GM18907 (cell line): ENCODE measurements around the gene ANKRD44.

ENCODE experiments used
- ATAC-seq: cut with Tn5 transposase; IDR thresholded peaks from one replicate; pipeline ENCODE4 v1.9.1; 2021; ENCODE audit warnings: mild to moderate bottlenecking, moderate library complexity; ENCODE audit not compliant: unreplicated experiment

ANKRD44 gene

DNA sequence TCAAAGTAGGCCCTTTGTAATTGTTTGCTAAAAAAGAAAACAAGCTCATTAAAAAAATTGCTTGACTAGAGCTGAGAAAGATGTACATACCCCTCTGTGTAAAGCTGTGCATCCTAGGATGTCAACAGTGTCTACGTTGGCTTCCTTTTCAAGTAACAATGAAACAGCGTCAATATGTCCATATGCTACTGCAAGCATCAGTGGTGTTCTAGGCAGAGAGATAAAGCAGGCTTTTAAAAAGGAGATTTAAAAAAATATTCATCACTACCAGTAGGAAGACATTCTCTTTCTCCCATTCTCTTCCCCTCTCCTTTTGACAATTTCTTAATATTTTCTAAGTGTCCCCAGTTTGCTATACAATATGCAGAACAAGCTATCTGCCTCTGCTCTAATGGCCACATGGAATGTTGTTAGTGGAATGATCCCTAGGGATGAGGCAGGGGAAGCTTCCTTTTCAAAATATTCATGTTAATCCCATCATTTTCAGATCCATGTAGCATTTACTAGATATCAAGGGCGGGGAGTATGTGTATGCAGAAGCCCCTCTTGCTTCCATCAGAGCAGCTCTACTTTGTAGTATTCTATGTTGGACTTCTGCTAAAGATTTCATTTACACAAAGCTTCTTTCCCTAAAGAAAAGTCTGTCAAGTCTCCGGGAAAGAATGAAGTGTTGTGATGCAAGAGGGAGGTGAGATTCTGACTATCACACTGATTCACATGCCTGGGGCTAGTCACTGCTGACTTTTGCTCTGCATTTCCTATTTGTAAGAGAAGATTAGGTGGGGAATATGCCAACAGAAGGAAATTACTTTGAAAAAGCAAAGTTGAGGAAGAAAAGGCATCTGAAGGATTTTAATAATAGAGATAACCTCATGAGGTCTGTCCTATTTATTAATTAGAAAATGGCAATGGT, 302.6 kb downstream of the ANKRD44 start:
- no peak for ATAC-seq

DNA sequence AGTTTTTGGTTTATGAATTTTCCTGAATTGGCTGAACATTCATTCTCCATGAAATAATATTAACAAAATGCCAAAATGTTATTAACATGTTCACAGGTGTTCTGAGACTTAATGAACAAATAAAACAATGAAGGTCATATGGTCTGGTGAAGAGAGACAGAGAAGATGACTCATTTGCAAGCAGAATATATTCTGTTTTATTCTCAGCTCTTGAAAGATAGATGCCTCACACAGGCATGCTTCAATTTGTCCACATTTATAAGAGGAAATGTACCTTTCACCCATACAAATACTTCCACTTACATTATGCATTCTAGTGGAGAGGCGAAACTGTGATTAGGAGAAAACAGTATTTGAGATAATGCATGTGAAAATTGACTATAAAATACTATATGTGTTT, 308.7 kb downstream of the ANKRD44 start:
- ATAC-seq, result no peak

DNA sequence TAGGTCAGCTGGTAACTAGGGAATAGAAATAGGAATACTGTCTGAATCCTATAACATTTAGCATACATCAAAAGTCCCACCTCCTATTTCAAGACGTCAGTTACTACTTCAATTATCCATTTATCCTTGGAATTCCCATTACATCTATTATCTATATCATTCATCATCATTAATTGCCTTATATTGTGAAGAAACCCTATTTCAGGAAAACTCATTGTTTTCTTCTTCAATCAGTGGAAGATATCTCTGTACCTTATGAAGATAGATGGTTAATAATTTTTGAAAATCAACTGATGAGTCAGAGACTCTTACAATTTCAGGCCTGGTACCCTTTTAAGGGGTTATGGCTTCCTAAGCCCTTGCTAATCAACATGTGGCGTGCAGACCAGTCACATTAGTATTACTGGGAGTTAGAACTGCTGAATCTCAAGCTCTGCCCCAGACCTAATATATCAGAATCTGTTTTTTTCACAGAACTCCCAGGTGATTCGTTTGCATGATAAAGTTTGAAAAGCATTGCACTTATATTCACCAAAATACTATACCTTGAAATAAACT, 314.7 kb downstream of the ANKRD44 start:
- no peak for ATAC-seq

DNA sequence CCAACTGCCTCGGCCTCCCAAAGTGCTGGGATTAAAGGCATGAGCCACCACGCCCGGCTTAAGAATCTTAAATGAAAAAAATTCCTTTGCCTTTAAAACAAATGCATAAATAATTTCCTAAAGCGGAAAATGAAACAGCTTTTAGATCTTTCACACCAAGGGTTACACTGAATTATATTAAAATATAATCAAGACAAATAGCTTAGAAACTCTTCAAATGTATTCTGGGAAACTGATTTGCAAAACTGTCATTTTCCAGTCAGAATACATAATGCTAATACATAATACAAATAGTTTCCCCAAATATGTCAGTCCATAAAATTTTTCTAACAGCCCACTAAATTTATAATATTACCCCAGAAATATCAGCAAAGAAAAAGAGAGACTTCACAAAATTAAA, 315.8 kb downstream of the ANKRD44 start:
- no peak for ATAC-seq

DNA sequence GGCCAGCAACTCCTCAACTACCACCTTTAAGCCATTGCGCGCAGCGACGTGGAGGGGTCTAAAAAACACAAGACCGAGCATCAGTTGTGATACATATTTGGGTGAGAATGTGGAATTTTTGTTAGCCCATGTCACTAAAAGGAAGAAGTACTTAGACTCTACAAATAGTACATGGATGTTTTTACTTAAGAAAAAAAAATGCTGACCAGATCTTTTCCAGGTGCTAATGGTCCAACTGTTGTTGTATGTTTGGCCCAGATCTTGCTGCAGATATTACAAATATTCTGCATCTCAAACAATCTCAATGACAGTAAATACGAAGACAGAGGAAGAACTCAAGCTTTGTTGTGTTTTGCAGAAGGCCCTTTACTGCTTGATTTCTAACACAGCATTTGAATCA, 317.0 kb downstream of the ANKRD44 start:
- no peak for ATAC-seq

GRCh38 chr2:196992466-196992865, 318.1 kb downstream of the ANKRD44 start:
- no peak for ATAC-seq

DNA sequence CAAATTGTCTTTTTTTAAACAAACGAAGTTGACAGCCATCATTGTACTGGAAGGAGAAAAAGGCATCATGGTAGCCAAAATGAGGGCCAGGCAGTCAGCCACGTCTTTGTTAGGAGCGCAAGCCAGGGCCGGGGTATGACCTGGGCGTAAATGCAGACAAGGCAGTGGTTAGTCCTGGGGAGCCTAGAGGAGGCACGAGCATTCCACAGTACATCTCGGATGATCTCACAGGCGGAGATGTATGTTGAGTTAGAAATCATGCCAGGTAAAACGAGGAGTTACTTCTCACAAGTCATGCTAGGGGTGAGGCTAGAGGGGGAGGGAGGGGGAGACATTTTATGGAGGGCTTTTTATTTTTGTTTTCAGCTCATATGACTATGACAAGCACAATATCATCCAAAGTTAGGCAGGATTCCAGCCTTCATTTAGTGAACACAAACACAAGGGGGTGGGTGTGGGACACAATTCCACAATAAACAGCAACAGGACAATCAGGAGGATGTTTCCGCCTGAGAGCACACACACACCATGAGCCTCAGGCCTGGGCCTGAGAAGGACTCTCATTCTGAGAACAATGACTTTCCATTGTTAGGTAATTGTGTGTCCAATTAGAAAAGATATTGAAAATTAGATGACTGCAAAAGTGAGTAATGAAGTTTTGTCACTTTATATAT, 319.7 kb downstream of the ANKRD44 start:
- no peak for ATAC-seq

- ATAC-seq, result no peak
Observed at GRCh38 chr2:196990092-196990491, 320.5 kb downstream of the ANKRD44 start.

DNA sequence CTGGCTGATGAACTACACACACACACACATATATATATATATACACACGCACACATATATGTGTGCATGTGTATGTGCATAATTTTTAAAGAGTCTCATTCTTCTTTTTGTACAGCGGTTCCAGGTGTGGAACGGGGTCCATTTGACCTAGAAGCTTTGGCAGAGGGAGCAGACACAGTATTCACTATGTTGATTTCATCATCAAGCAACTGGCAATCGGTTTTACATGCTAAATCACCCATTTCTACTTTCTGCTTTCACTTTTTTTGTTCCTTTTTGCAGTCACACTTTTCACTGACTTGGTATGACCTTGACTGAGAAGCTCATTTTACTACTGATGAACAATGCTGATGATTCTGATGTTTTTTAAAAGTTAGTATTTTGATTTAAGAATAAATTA, 321.1 kb downstream of the ANKRD44 start:
- no peak for ATAC-seq

DNA sequence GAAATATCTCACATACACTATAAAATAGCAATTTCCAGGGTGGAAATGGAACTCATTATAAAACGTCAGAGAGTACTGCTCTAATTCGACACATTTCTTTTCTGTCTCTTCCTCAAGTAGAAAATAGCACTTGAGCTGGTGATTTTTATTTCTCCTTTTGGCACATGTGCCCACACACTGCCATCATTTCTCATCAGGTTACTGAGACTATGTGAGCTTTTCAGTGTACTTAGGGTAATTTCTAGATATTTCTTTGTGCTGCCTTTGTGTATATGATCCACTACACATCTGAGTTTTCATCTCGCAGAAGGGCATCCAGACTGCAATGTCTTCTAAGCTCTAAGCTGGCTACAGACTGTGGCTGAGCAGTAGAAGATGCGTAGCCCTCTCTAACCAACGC, 321.9 kb downstream of the ANKRD44 start:
- no peak for ATAC-seq

DNA sequence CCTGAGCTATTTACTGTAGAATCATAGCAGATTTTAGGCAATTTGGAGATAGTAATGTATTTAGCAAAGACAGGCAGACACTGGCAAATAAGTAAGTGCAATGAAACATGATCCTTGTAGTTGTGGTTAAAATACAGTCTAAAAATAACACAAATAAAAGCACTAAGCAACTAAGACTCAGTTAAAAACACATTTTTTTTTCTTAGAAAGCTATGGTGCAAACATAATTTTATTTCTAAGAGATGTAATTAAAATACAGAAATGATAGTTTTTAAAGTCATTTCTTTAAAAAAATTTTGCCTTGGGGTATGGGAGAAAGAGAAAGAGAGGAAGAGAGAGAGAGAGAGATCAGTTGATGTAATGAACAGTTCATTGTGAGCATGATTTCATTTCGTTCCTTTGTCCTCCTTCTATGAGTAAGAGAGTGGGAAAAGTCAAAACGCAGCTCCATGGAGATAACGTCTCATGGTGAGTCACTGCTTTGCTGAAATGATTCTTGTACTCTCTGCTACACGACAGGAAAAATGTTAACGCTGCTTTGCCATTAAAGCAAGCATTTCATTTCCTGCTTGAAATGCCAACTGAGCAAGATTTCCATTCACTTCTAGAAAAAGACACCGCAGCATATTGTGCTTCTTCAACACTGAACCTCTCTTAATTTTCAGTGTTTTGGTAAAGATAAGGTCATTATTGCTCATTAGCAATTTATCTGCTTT, 322.8 kb downstream of the ANKRD44 start:
- ATAC-seq, result peak; percentile 68

- no peak for ATAC-seq
Observed at GRCh38 chr2:196987298-196987648, 323.3 kb downstream of the ANKRD44 start.

- ATAC-seq, result no peak
Observed at GRCh38 chr2:196985511-196986183, 324.9 kb downstream of the ANKRD44 start.

DNA sequence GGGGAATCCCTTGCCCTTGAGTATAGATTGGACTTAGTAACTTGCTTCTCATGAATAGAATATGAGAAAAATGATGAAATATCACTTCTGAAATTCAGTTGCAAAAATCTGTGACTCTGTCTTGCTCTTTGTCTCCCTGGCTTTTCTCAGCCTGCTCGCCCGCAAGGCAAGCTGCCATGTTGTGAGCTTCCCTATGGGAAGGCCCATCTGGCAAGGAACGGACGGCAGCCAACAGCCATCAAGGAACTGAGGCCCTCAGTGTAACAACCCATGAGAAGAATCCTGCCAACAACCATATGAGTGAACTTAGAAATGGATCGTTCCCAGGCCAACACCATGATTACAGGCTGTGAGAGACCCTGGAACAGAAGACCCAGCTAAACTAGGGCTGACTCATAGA, 325.7 kb downstream of the ANKRD44 start:
- ATAC-seq, result no peak

DNA sequence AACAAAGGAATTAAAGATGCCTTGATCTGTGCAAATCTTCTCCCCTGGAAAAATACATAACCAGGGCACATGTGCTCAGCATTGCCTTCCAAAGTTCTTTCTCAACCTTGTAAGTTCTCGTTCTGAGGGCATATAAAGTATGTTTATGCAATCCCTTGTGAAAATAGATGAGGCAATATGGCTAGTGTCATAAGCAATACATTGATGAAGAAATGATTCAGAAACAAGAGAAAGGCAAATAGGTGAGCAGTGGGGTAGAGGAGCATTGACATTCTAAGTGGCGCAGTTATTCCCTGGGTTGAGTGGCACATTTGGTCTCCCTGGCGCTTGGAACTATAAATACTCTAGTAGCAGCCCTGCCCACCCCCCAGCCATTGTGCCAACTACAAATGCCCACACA, 326.6 kb downstream of the ANKRD44 start:
- ATAC-seq, result no peak

GRCh38 chr2:196980473-196980872, 330.1 kb downstream of the ANKRD44 start:
- no peak for ATAC-seq

- ATAC-seq, result no peak
Observed at GRCh38 chr2:196980001-196980400, 330.6 kb downstream of the ANKRD44 start.

- no peak for ATAC-seq
Observed at GRCh38 chr2:196977507-196977906, 333.1 kb downstream of the ANKRD44 start.

DNA sequence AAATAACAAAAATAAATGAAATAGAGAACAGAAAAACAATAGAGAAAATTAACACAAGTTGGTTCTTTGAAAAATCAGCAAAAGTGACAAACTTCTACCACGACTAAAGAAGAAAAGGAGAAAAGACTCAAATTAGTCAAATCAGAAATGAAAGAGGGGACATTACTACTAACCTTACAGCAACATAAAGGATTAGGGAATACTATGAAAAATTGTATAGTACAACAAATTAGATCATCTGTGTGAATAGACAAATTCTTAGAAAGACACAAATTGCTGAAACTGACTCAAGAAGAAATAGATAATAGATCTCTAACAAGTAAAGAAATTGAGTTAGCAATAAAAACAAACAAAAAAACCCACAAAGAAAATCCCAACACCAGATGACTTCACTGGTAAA, 335.6 kb downstream of the ANKRD44 start:
- no peak for ATAC-seq

DNA sequence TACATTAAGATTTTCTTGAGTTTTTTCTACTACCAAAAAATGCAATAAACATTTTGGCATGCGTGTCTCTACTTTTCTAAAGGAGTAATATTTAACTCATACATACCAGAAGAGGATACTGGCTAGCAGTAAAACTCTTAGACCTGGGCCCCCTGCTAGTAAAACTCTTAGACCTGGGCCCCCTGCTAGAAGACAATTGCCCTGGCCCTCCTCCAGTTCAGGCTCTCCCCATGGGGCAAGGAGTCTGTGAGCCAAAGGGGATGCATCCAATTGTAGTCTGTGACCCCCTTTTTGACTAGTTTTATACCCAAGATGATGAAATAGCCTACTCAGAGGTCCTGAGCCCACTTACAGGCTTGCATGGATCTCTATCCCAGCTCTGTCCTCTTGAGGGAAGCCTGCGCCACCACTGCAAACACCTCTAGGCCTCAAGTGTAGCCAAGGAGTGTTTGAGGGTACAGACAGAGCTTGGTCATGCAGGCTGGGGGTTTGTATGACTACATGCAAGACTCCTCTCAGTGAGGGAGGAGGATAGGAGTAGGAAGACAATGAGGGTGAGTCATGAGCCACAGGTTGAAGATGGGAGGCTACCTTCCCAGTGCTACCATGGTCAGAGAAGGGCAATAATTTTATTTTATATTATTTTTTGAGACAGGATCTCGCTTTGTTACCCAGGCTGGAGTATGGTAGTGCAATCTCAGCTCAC, 338.9 kb downstream of the ANKRD44 start:
- no peak for ATAC-seq
